Transverse colon (tissue), 4 donors: Measurements from ENCODE around the gene AP2A1. TPM values are rescaled to one million over a fixed set of nuclear protein-coding genes. Genes with fewer than 3 reads are reported as not detected.

ENCODE experiments used
- DNase-seq: peaks from one replicate; pipeline ENCODE4 v3.0.0-alpha.2; 2019
- H3K27ac ChIP-seq, 4 donors: fragments of 200-600 bp; sonication (generic); 2 replicates each; pipeline ENCODE4 v1.5.1; 2016 to 2018; ENCODE audit warnings: inconsistent platforms in 4 of 4
- H3K27me3 ChIP-seq: fragments of 200-600 bp; sonication (generic); 2 replicates; pipeline ENCODE4 v1.5.1; 2017; ENCODE audit warnings: inconsistent platforms
- H3K36me3 ChIP-seq, 4 donors: fragments of 200-600 bp; sonication (generic); 2 replicates each; pipeline ENCODE4 v1.5.1; 2017 to 2019; ENCODE audit warnings: inconsistent platforms in 4 of 4
- H3K4me1 ChIP-seq, 4 donors: fragments of 200-600 bp; sonication (generic); 2 replicates each; pipeline ENCODE4 v1.5.1; 2017 to 2020; ENCODE audit warnings: inconsistent platforms in 4 of 4
- H3K4me3 ChIP-seq, 4 donors: fragments of 200-600 bp; sonication (generic); 1 replicate in 1 of 4; 2 replicates in 3 of 4; pipeline versions ENCODE4 v1.5.1 to v1.6.1; 2017 to 2019; ENCODE audit warnings: inconsistent platforms in 4 of 4
- H3K9me3 ChIP-seq, 2 donors: fragments of 200-600 bp; sonication (generic); 2 replicates each; pipeline ENCODE4 v1.5.1; 2017 to 2019; ENCODE audit warnings: inconsistent platforms in 2 of 2
- EP300 ChIP-seq: sonication (generic); formaldehyde crosslinking; IDR thresholded peaks from one replicate; pipeline ENCODE4 v1.6.1; 2017; ENCODE audit warnings: antibody characterized with exemption, low read depth
- POLR2A ChIP-seq: fragments of 450-650 bp; IDR thresholded peaks from one replicate; pipeline ENCODE4 v1.6.1; 2016; ENCODE audit warnings: antibody characterized with exemption, mild to moderate bottlenecking, moderate library complexity
- POLR2AphosphoS5 ChIP-seq, 3 donors: sonication (generic); formaldehyde crosslinking; IDR thresholded peaks; one replicate each; pipeline ENCODE4 v1.6.1; 2016; ENCODE audit warnings: antibody characterized with exemption in 3 of 3
- WGBS, 2 donors: methylation state at CpG; one replicate each; pipeline ENCODE4 v1.1.5; 2018; ENCODE audit warnings: low coverage in 1 of 2; 5-methylcytosine and 5-hydroxymethylcytosine counted together
- in situ Hi-C, 4 donors: fragments of 200-750 bp; cut with MboI; loops; one replicate each; pipeline versions ENCODE4 v1.15.0 to v1.15.1; 2017; ENCODE audit warnings: low sequenced_read_pairs in 3 of 4, low pct_ligation_motif_present in 1 of 4, low pct_unique_long_range_greater_than_20kb in 1 of 4
- intact Hi-C: fragments of 100-400 bp; cut with DNase I; formaldehyde crosslinking; loops from one replicate; pipeline ENCODE4 v1.15.1; 2023; ENCODE audit warnings: low total_unique reads
- total RNA-seq, 4 donors: library from RNA; depleted of rRNA; stranded (reverse); fragments of >200 nt; gene quantifications; one replicate each; pipeline ENCODE4 v1.1.0, GENCODE V29; 2016
- TF ChIP-seq, protein P1 (sequence below), 5 experiments: fragments of 200-600 bp in 3 of 5; fragments of 450-650 bp in 2 of 5; sonication (generic) in 3 of 5; IDR thresholded peaks; 1 replicate in 2 of 5; 2 replicates in 3 of 5; pipeline ENCODE4 v1.5.1; 2016 to 2017; ENCODE audit warnings: antibody characterized with exemption in 5 of 5, inconsistent platforms in 3 of 5, mild to moderate bottlenecking in 2 of 5, moderate library complexity in 1 of 5

The AP2A1 gene
- total RNA-seq, 4 donors from 2014 or later, result 71.1 to 125 (median 93.0) TPM

DNA sequence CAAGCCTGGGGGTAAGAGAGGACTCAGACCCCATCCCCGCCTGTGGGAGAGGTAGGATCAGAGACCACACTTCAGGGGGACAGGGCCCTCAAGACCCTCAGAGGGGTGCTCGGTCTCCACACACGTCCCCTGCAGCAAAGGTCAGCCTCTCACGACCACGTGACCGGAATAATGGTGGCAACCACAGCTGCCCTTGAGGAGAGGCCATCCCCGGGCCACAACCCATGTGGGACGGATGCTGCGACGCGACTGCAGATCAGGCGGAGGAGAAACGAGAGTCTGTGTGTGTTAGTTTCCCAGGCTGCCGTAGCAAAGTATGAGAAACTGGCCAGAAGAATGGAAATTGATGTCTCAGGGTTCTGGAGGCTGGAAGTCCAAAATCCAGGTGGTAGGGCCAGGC, 60.2 kb downstream of the AP2A1 start:
- no peaks in the 10 kb centered on the region for H3K4me1 ChIP-seq
- in situ Hi-C loops (no loop called here), intact Hi-C loops (no loop called here)
- no peak for TF ChIP-seq POLR2AphosphoS5 (IDR thresholded peaks at IDR 0.05)
- TF ChIP-seq, protein P1, sequence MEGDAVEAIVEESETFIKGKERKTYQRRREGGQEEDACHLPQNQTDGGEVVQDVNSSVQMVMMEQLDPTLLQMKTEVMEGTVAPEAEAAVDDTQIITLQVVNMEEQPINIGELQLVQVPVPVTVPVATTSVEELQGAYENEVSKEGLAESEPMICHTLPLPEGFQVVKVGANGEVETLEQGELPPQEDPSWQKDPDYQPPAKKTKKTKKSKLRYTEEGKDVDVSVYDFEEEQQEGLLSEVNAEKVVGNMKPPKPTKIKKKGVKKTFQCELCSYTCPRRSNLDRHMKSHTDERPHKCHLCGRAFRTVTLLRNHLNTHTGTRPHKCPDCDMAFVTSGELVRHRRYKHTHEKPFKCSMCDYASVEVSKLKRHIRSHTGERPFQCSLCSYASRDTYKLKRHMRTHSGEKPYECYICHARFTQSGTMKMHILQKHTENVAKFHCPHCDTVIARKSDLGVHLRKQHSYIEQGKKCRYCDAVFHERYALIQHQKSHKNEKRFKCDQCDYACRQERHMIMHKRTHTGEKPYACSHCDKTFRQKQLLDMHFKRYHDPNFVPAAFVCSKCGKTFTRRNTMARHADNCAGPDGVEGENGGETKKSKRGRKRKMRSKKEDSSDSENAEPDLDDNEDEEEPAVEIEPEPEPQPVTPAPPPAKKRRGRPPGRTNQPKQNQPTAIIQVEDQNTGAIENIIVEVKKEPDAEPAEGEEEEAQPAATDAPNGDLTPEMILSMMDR (IDR thresholded peaks at IDR 0.05), result no peak
- TF ChIP-seq POLR2A, result no peak
- TF ChIP-seq EP300, result no peak
- peaks cover 0 to 14% (median 3%) of the 10 kb centered on the region in 4 donors for H3K36me3 ChIP-seq
- H3K27me3 ChIP-seq, result no peaks in the 10 kb centered on the region
- DNase-seq, result no peak
- no peaks in the 10 kb centered on the region for H3K9me3 ChIP-seq
- 88 to 93% methylated on average over 7 to 14 of the region's 14 CpGs for WGBS, 2 donors
- H3K27ac ChIP-seq, result no peak overlapping the region
- no peak overlapping the region for H3K4me3 ChIP-seq

DNA sequence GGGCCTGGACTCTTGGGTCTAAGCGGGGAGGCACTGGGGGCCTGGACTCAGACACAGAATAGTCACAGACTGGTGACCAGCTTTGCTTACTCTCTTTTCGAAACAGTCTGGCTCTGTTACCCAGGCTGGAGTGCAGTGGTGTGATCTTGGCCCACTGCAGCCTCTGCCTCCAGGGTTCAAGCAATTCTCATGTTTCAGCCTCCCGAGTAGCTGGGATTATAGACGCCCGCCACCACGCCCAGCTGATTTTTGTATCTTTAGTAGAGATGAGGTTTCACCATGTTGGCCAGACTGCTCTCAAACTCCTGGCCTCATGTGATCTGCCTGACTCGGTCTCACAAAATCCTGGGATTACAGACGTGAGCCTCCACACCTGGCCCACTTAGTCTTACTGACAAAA, 62.4 kb downstream of the AP2A1 start:
- Histone ChIP-seq H3K27me3 (no peaks in the 10 kb centered on the region), H3K27ac (no peak overlapping the region), H3K9me3 (no peaks in the 10 kb centered on the region), H3K36me3 (peaks cover 0 to 20% (median 7%) of the 10 kb centered on the region in 4 donors), H3K4me1 (no peaks in the 10 kb centered on the region), H3K4me3 (no peak overlapping the region)
- in situ Hi-C loops (no loop called here), intact Hi-C loops (no loop called here)
- TF ChIP-seq POLR2A (no peak), POLR2AphosphoS5 (IDR thresholded peaks at IDR 0.05) (no peak), EP300 (no peak)
- TF ChIP-seq, protein P1 (IDR thresholded peaks at IDR 0.05), result no peak
- 92% methylated on average over 8 of the region's 8 CpGs; no CpG with 5 or more reads in 1 of the 2 donors for WGBS, 2 donors
- DNase-seq, result no peak

DNA sequence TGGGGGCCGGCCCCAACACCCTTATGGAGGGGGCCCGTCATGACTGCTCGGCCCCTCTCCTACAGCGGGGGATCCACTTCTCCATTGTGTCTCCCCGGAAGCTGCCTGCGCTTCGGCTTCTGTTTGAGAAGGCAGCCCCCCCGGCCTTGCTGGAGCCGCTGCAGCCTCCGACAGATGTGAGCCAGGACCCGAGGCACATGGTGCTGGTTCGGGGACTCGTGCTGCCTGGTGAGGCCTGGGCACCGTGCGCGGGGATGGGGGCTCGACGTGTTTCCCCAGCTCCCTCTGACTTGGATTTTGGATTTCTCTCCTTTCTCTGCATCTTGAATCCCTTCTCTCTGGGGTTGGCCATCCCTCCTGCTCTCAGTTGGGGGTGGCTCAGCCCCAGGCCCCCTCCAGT, 62.9 kb downstream of the AP2A1 start:
- WGBS, 2 donors, result 94% methylated on average over 18 of the region's 18 CpGs; no CpG with 5 or more reads in 1 of the 2 donors
- Histone ChIP-seq H3K9me3 (no peaks in the 10 kb centered on the region), H3K4me3 (no peak overlapping the region), H3K4me1 (no peaks in the 10 kb centered on the region), H3K36me3 (peaks cover 0 to 24% (median 7%) of the 10 kb centered on the region in 4 donors), H3K27me3 (no peaks in the 10 kb centered on the region), H3K27ac (no peak overlapping the region)
- in situ Hi-C loops, result no loop called here
- TF ChIP-seq EP300 (no peak), POLR2AphosphoS5 (IDR thresholded peaks at IDR 0.05) (no peak), POLR2A (no peak)
- TF ChIP-seq, protein P1 (IDR thresholded peaks at IDR 0.05), result no peak
- DNase-seq, result no peak
- intact Hi-C loops, result no loop called here

DNA sequence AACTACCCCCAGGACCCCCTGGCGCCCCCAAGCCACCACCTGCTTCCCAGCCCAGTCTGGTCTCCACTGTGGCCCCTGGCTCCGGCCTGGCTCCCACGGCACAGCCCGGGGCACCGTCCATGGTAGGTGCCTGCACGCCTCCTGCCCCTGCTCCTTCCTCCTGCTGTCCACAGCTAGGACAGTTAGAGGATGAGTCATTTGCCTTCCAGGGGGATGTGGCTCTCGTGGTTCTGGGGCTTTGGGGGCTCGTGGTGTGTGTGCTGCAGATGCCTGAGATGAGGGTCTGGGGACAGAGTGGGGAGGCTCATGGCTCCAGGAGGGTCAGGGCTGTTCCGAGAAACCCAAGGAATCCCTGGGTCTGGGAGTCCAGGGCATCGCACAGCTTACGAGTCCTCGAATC, 64.0 kb downstream of the AP2A1 start:
- in situ Hi-C loops (no loop called here), intact Hi-C loops (no loop called here)
- no peak for DNase-seq
- WGBS, 2 donors, result 95% methylated on average over 8 of the region's 12 CpGs; no CpG with 5 or more reads in 1 of the 2 donors
- no peaks in the 10 kb centered on the region for H3K4me1 ChIP-seq
- H3K36me3 ChIP-seq, result peaks cover 0 to 25% (median 10%) of the 10 kb centered on the region in 4 donors
- no peaks in the 10 kb centered on the region for H3K9me3 ChIP-seq
- no peak overlapping the region for H3K27ac ChIP-seq
- TF ChIP-seq, protein P1 (IDR thresholded peaks at IDR 0.05), result no peak
- TF ChIP-seq POLR2A (no peak), POLR2AphosphoS5 (IDR thresholded peaks at IDR 0.05) (no peak), EP300 (no peak)
- H3K4me3 ChIP-seq, result no peak overlapping the region
- no peaks in the 10 kb centered on the region for H3K27me3 ChIP-seq
